Measurements from ENCODE around the gene CPPED1. TPM values are rescaled to one million over a fixed set of nuclear protein-coding genes. Genes with fewer than 3 reads are reported as not detected.

The CPPED1 gene
- total and polyA plus RNA-seq, 2 experiments from 2014 or later: 6.2 to 7.3 TPM

- TF ChIP-seq ZNF462 (CRISPR knock-in tag; IDR thresholded peaks at IDR 0.05): no peak
- no peak for TF ChIP-seq CTCF (conservative IDR thresholded peaks at IDR 0.05; ENCODE audit: low read depth in 2 of 2)
- TF ChIP-seq ZNF331 (CRISPR knock-in tag; IDR thresholded peaks at IDR 0.05; ENCODE audit: low read depth): no peak
- no peak for TF ChIP-seq EZH2phosphoT487 (IDR thresholded peaks at IDR 0.05; ENCODE audit: unreplicated experiment)
Observed at GRCh38 chr16:12846592-12846991, 42.9 kb upstream of the CPPED1 start (continued).

- H3K36me3 ChIP-seq (ENCODE audit: insufficient read depth): no peaks in the 10 kb centered on the region
- Mint-ChIP-seq H3K4me1 (no peaks in the 10 kb centered on the region), H3K27me3 (ENCODE audit: insufficient read depth, low read depth, poor library complexity) (no peaks in the 10 kb centered on the region), H3K9me3 (no peaks in the 10 kb centered on the region), H3K27ac (no peak overlapping the region), H3K4me3 (no peak overlapping the region), H3K36me3 (ENCODE audit: low read depth) (no peaks in the 10 kb centered on the region)
- no peak for DNase-seq (ENCODE audit: low spot score)
- H3K4me2 ChIP-seq: no peak overlapping the region
- H3K9me2 ChIP-seq (ENCODE audit: insufficient read depth): no peaks in the 10 kb centered on the region
- no peaks in the 10 kb centered on the region for H3K27me3 ChIP-seq (ENCODE audit: insufficient read depth)
- H3K79me2 ChIP-seq (replicated peaks; ENCODE audit: insufficient read depth): no peaks in the 10 kb centered on the region
- no peak overlapping the region for H3K27ac ChIP-seq (ENCODE audit: low read depth)
- no peak for ATAC-seq
- H3K4me3 ChIP-seq: no peak overlapping the region
- H3F3A ChIP-seq (replicated peaks; ENCODE audit: low read depth): no peaks in the 10 kb centered on the region
- H2AFZ ChIP-seq: no peak overlapping the region
- H4K20me1 ChIP-seq (replicated peaks; ENCODE audit: insufficient read depth): no peaks in the 10 kb centered on the region
- no peaks in the 10 kb centered on the region for H3K4me1 ChIP-seq (ENCODE audit: insufficient read depth)
- no peak for TF ChIP-seq REST (IDR thresholded peaks at IDR 0.05; ENCODE audit: unreplicated experiment)
- TF ChIP-seq CREB1 (CRISPR knock-in tag; IDR thresholded peaks at IDR 0.05; ENCODE audit: low read depth): no peak
- TF ChIP-seq EZH2phosphoT487 (IDR thresholded peaks at IDR 0.05; ENCODE audit: unreplicated experiment): no peak
Observed at GRCh38 chr16:12845282-12845681, 41.6 kb upstream of the CPPED1 start.

All from GM23338 (cell line).